ENCODE data around the gene AMPH. TPM values are rescaled to one million over a fixed set of nuclear protein-coding genes. Genes with fewer than 3 reads are reported as not detected.

The AMPH gene
- total RNA-seq, 1 experiment from 2014 or later = 9.0 TPM

- H3K27me3 Mint-ChIP-seq (ENCODE audit: low read depth) = no peaks in the 10 kb centered on the region; the same call in 1 of the 2 replicates
- CTCF ChIA-PET = interaction anchor here (0.5 kb wide), 1 partner anchor 136 kb away, joined by 3 read pairs; no protein-coding TSS in a partner anchor
These were observed 118.5 kb downstream of the AMPH start for GRCh38 chr7:38512704-38513103.

DNA sequence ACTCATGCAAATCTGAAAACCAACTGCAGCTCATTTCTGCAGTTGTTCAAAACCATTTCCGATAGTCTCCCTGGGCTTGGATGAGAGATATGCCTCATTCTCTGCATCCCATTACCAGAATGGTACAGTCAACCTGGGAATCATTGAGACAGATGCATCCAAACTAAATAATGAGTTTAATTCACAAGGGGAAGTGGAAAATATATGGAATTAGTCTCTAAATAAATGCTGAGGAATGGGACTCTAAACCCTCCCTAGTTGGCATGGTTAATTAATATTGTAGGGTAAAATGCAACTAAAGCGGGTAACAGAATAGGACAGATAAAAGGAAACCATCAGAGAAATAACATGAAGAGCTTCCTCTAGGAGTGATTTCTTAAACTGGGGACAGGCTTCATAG lies 118.9 kb downstream of the AMPH start:
- ChIA-PET POLR2A (no interaction called here), CTCF (no interaction called here)
- TF ChIP-seq IRF1 (CRISPR knock-in tag; IDR thresholded peaks at IDR 0.05) (no peak), ATF3 (CRISPR knock-in tag; conservative IDR thresholded peaks at IDR 0.05) (no peak), MYBL2 (CRISPR knock-in tag; IDR thresholded peaks at IDR 0.05) (no peak), SMAD4 (CRISPR knock-in tag; IDR thresholded peaks at IDR 0.05) (no peak), IRF2 (CRISPR knock-in tag; IDR thresholded peaks at IDR 0.05; ENCODE audit: borderline replicate concordance, low read depth) (no peak), ZNF512 (CRISPR knock-in tag; IDR thresholded peaks at IDR 0.05; ENCODE audit: borderline replicate concordance) (no peak), SMAD3 (CRISPR knock-in tag; IDR thresholded peaks at IDR 0.05; ENCODE audit: borderline replicate concordance) (no peak)
- TF ChIP-seq, protein P1, sequence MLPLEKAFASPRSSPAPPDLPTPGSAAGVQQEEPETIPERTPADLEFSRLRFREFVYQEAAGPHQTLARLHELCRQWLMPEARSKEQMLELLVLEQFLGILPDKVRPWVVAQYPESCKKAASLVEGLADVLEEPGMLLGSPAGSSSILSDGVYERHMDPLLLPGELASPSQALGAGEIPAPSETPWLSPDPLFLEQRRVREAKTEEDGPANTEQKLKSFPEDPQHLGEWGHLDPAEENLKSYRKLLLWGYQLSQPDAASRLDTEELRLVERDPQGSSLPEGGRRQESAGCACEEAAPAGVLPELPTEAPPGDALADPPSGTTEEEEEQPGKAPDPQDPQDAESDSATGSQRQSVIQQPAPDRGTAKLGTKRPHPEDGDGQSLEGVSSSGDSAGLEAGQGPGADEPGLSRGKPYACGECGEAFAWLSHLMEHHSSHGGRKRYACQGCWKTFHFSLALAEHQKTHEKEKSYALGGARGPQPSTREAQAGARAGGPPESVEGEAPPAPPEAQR (CRISPR knock-in tag; IDR thresholded peaks at IDR 0.05) = no peak
- TF ChIP-seq, protein P2, sequence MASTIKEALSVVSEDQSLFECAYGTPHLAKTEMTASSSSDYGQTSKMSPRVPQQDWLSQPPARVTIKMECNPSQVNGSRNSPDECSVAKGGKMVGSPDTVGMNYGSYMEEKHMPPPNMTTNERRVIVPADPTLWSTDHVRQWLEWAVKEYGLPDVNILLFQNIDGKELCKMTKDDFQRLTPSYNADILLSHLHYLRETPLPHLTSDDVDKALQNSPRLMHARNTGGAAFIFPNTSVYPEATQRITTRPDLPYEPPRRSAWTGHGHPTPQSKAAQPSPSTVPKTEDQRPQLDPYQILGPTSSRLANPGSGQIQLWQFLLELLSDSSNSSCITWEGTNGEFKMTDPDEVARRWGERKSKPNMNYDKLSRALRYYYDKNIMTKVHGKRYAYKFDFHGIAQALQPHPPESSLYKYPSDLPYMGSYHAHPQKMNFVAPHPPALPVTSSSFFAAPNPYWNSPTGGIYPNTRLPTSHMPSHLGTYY (CRISPR knock-in tag; IDR thresholded peaks at IDR 0.05) = no peak
- ATAC-seq (no peak), DNase-seq (ENCODE audit: low spot score) (no peak)
- Mint-ChIP-seq H3K27me3 (ENCODE audit: low read depth) (no peaks in the 10 kb centered on the region; the same call in 1 of the 2 replicates), H3K4me3 (no peak overlapping the region), H3K27ac (no peak overlapping the region), H3K36me3 (peaks cover 14% of the 10 kb centered on the region), H3K4me1 (no peaks in the 10 kb centered on the region), H3K9me3 (peaks cover 24% of the 10 kb centered on the region)

More at GRCh38 chr7:38512704-38513103, 118.5 kb downstream of the AMPH start:
- TF ChIP-seq ATF3 (CRISPR knock-in tag; conservative IDR thresholded peaks at IDR 0.05) = no peak
- TF ChIP-seq OVOL2 (CRISPR knock-in tag; IDR thresholded peaks at IDR 0.05; ENCODE audit: borderline replicate concordance) = no peak
- no peak for TF ChIP-seq SP1 (CRISPR knock-in tag; conservative IDR thresholded peaks at IDR 0.05)
- TF ChIP-seq, protein P3, sequence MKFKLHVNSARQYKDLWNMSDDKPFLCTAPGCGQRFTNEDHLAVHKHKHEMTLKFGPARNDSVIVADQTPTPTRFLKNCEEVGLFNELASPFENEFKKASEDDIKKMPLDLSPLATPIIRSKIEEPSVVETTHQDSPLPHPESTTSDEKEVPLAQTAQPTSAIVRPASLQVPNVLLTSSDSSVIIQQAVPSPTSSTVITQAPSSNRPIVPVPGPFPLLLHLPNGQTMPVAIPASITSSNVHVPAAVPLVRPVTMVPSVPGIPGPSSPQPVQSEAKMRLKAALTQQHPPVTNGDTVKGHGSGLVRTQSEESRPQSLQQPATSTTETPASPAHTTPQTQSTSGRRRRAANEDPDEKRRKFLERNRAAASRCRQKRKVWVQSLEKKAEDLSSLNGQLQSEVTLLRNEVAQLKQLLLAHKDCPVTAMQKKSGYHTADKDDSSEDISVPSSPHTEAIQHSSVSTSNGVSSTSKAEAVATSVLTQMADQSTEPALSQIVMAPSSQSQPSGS (CRISPR knock-in tag; IDR thresholded peaks at IDR 0.05; ENCODE audit: borderline replicate concordance, low read depth) = no peak
- no peak for TF ChIP-seq ZNF512 (CRISPR knock-in tag; IDR thresholded peaks at IDR 0.05; ENCODE audit: borderline replicate concordance)
- TF ChIP-seq, protein P4, sequence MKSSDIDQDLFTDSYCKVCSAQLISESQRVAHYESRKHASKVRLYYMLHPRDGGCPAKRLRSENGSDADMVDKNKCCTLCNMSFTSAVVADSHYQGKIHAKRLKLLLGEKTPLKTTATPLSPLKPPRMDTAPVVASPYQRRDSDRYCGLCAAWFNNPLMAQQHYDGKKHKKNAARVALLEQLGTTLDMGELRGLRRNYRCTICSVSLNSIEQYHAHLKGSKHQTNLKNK (CRISPR knock-in tag; IDR thresholded peaks at IDR 0.05) = no peak
- TF ChIP-seq E2F1 (CRISPR knock-in tag; IDR thresholded peaks at IDR 0.05) = no peak
- no peak for TF ChIP-seq CBFB (CRISPR knock-in tag; IDR thresholded peaks at IDR 0.05; ENCODE audit: low read depth)
- TF ChIP-seq TEAD1 (CRISPR knock-in tag; IDR thresholded peaks at IDR 0.05) = no peak
- no peak for TF ChIP-seq ELF4 (CRISPR knock-in tag; IDR thresholded peaks at IDR 0.05; ENCODE audit: low read depth)
- peaks cover 28% of the 10 kb centered on the region for H3K9me3 Mint-ChIP-seq
- H3K4me3 Mint-ChIP-seq = no peak overlapping the region
- H3K4me1 Mint-ChIP-seq = no peaks in the 10 kb centered on the region
- ATAC-seq (no peak), DNase-seq (ENCODE audit: low spot score) (no peak)
- H3K36me3 Mint-ChIP-seq = peaks cover 17% of the 10 kb centered on the region
- no peak overlapping the region for H3K27ac Mint-ChIP-seq
- POLR2A ChIA-PET = no interaction called here
